IPS DF 6.9 (cell line): ENCODE results near the gene CRYBG1.
"Not testable (repeated sequence)": the region's sequence is repeated elsewhere in the genome, so short reads cannot be mapped to it uniquely, and the experiment has no call there.

Experiments used
- DNase-seq: peaks from one replicate; pipeline ENCODE4 v3.0.0-alpha.2; 2013; ENCODE audit warnings: low read depth, low spot score
- H3K27ac ChIP-seq: one replicate; pipeline ENCODE4 v1.5.1; 2013; ENCODE audit warnings: low read length, control low read depth
- H3K27me3 ChIP-seq: 2 replicates; pipeline ENCODE4 v1.6.1; 2013; ENCODE audit warnings: mild to moderate bottlenecking, low read length; ENCODE audit not compliant: control insufficient read depth, insufficient read depth
- H3K36me3 ChIP-seq: 2 replicates; pipeline ENCODE4 v1.6.1; 2013; ENCODE audit warnings: low read length; ENCODE audit not compliant: control insufficient read depth, insufficient read depth
- H3K4me1 ChIP-seq: 2 replicates; pipeline ENCODE4 v1.6.1; 2013; ENCODE audit warnings: low read length; ENCODE audit not compliant: control insufficient read depth, insufficient read depth
- H3K4me3 ChIP-seq: 2 replicates; pipeline ENCODE4 v1.5.1; 2013; ENCODE audit warnings: mild to moderate bottlenecking, low read length
- H3K9me3 ChIP-seq: 2 replicates; pipeline ENCODE4 v1.6.1; 2013; ENCODE audit warnings: low read length, inconsistent platforms; ENCODE audit not compliant: control insufficient read depth, insufficient read depth
- WGBS: extraction: QIAGEN DNeasy Blood & Tissue Kit; methylation state at CpG from one replicate; pipeline ENCODE4 v1.1.7; 2013; ENCODE audit warnings: mixed read lengths, missing lambda C conversion rate; ENCODE audit not compliant: insufficient read length, insufficient coverage; 5-methylcytosine and 5-hydroxymethylcytosine counted together

The CRYBG1 gene

DNA sequence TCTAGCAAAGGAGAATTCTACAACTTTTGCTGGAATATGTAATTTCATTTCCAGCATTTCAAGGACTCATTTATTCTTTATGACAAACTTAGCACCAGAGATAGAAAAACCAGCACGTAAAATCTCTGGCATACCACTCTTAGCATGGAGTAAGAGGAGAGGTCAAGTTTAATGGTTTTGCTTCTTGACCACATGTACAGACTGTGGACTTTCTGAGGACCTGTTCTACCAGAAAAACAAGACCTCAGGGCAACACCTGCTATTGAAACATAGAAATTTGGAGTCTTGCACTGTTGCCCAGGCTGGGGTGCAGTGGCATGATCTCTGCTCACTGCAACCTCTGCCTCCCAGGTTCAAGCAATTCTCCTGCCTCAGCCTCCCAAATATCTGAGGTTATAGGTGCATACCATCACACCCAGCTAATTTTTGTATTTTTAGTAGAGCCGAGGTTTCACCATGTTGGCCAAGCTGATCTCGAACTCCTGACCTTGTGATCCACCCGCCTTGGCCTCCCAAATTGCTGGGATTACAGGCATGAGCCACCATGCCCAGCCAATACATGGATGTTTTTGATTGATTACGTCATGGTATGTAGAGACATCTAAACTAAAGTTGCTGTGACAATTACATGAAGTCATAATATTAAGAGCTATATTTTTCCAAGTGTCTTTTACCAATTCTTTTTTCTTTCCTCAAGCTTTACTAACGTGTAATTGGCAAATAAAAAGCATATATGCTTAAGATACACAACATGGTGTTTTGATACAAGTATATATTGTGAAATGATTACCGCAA, 36.1 kb downstream of the CRYBG1 start:
- Histone ChIP-seq H3K27ac (no peak overlapping the region), H3K36me3 (no peaks in the 10 kb centered on the region), H3K9me3 (no peaks in the 10 kb centered on the region), H3K4me3 (no peak overlapping the region), H3K4me1 (no peaks in the 10 kb centered on the region), H3K27me3 (no peaks in the 10 kb centered on the region)
- WGBS = no CpG with 5 or more reads among the region's 7 CpGs
- no peak for DNase-seq

DNA sequence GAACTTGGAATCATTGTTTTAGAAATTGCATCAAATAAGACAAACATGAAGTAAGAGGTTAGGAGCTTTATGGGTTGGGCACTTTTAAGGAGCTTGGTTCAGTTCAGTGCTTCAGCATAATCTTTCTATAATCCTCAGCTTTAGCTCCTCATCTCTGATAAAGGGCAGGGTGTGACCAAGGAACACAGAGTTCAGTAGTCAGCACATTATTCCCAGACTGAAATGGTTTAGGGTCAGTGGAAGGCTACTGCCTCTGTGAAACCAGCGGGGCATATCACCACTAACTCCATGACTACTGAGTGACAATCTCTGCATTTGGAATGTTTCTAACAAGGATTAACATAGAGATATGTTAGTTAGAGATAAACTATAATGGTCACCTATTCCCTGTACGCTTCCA, 36.9 kb downstream of the CRYBG1 start:
- no peaks in the 10 kb centered on the region for H3K4me1 ChIP-seq
- H3K36me3 ChIP-seq = no peaks in the 10 kb centered on the region
- H3K27ac ChIP-seq = no peak overlapping the region
- H3K9me3 ChIP-seq = no peaks in the 10 kb centered on the region
- no peak for DNase-seq
- no peaks in the 10 kb centered on the region for H3K27me3 ChIP-seq
- WGBS = no CpG with 5 or more reads among the region's 2 CpGs
- H3K4me3 ChIP-seq = no peak overlapping the region

DNA sequence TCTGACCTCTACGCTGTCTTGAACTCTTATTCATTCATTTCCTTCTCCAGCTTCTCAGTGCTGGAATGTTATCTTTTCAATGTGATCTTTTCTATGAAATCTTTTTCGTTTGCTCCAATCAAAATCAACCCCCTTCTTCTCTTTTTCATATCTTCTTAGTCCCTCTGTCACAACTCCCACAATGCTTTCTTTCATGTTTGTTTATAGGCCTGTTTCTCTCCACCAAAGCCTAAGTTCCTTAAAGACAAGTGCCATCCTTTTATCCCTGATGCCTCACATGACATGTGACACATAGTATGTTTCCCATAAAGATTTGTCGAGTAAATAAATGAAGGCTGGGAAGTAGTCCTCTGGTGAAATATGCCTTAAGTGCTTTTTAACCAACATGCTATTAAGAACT, 38.1 kb downstream of the CRYBG1 start:
- Histone ChIP-seq H3K4me3 (no peak overlapping the region), H3K9me3 (no peaks in the 10 kb centered on the region), H3K27me3 (no peaks in the 10 kb centered on the region), H3K4me1 (no peaks in the 10 kb centered on the region), H3K36me3 (no peaks in the 10 kb centered on the region), H3K27ac (no peak overlapping the region)
- no peak for DNase-seq
- WGBS = 100% methylated on average over 1 of the region's 3 CpGs

DNA sequence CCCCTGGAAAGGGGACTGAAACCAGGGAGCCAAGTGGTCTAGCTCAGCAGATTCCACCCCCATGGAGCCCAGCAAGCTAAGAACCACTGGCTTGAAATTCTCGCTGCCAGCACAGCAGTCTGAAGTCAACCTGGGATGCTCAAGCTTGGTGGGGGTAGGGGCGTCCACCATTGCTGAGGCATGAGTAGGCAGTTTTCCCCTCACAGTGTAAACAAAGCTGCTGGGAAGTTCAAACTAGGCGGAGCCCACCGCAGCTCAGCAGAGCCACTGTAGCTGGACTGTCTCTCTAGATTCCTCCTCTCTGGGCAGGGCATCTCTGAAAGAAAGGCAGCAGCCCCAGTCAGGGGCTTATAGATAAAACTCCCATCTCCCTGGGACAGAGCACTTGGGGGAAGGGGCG, 44.5 kb downstream of the CRYBG1 start:
- H3K36me3 ChIP-seq, H3K27me3 ChIP-seq, H3K9me3 ChIP-seq, H3K4me3 ChIP-seq, H3K27ac ChIP-seq, H3K4me1 ChIP-seq, DNase-seq: not testable (repeated sequence)
- WGBS = no CpG with 5 or more reads among the region's 5 CpGs

DNA sequence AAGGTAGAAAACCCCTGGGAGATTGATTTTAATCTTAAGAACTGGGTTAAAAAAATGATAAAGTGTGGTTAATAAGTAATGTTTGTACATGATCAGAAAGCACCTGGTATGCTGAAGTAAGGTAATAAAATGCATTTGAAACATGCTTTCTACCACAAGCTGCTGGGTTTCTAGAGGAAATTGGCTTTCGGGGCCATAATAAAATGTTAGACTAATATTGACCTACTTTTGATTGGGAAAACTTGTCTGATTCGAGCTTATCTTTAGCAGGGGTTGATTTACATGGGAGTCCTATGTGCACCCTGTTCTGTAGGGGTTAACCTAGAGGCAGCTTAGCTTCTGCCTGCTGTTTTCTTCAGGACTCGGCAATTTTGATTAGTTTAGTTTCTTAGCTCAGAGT, 50.5 kb downstream of the CRYBG1 start:
- no peak for DNase-seq
- Histone ChIP-seq H3K4me1 (no peaks in the 10 kb centered on the region), H3K27ac (no peak overlapping the region), H3K36me3 (no peaks in the 10 kb centered on the region), H3K4me3 (no peak overlapping the region), H3K27me3 (no peaks in the 10 kb centered on the region), H3K9me3 (no peaks in the 10 kb centered on the region)
- WGBS = no CpG with 5 or more reads among the region's 3 CpGs

DNA sequence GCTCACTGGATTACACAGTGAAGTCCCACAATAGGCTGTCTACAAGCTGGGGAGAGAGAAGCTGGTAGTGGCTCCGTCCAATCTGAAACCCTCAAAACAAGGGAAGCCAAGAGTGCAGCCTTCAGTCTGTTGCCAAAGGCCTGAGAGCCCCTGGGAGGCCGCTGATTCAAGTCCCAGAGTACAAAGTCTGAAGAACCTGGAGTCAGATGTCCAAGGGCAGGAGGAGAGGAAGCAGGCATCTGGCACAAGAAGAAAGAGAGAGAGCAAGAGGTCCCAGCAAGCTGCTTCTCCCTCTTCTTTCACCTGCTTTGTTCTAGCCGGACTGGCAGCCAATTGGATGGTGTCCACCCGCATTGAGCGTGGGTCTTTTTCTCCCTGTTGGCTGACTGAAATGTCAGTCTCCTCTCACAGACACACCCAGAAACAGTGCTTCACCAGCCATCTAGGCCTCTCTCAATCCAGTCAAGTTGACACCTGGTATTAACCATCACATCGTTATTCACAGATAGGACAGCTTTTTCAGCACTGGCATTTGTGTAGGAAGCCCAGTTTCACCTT, 51.2 kb downstream of the CRYBG1 start:
- WGBS = no CpG with 5 or more reads among the region's 6 CpGs
- H3K27me3 ChIP-seq = no peaks in the 10 kb centered on the region
- H3K4me3 ChIP-seq = no peak overlapping the region
- no peaks in the 10 kb centered on the region for H3K4me1 ChIP-seq
- no peak for DNase-seq
- no peaks in the 10 kb centered on the region for H3K36me3 ChIP-seq
- no peak overlapping the region for H3K27ac ChIP-seq
- H3K9me3 ChIP-seq = no peaks in the 10 kb centered on the region

DNA sequence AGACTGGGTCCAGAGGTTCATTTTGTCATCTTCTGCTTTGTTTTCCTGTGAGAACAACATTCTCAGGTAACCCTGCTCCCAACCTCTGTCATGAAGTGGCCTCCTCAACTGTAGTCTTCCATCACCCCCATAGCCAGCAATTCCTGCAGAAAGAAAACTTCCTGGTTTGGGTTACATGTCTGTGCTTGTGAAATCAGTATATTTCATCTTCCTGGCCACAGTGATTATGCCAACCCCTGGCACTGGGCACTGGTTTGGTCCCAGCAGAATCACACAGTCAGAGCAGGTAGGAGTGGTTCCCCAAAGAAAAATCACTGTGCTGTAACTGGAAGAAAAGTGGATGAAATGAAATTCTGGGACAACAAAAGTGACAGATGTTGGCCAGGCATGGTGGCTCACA, 52.5 kb downstream of the CRYBG1 start:
- no peak overlapping the region for H3K27ac ChIP-seq
- no peak for DNase-seq
- no peak overlapping the region for H3K4me3 ChIP-seq
- H3K4me1 ChIP-seq = no peaks in the 10 kb centered on the region
- no peaks in the 10 kb centered on the region for H3K27me3 ChIP-seq
- H3K36me3 ChIP-seq = no peaks in the 10 kb centered on the region
- H3K9me3 ChIP-seq = no peaks in the 10 kb centered on the region

DNA sequence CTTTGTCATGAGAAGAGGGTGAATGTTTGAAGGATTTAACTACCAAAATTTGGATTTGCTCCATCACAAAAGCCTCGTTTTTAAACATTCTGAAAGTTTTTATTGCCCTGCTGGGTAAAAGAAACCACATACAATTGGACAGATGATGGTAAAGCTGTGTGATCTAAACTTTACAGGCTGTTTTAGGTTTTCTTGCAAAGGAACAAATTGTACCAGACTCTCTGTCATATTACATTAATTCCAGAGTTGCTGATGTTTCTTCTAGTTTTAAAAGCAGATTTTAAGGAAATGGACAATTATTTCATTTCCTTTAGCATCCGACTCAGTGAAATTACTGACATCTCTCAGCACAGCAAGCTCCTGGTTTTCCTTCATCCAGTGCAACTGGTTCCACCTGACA, 53.2 kb downstream of the CRYBG1 start:
- no peak for DNase-seq
- Histone ChIP-seq H3K36me3 (no peaks in the 10 kb centered on the region), H3K27me3 (no peaks in the 10 kb centered on the region), H3K27ac (no peak overlapping the region), H3K4me3 (no peak overlapping the region), H3K9me3 (no peaks in the 10 kb centered on the region), H3K4me1 (no peaks in the 10 kb centered on the region)
- WGBS = no CpG with 5 or more reads among the region's 2 CpGs

DNA sequence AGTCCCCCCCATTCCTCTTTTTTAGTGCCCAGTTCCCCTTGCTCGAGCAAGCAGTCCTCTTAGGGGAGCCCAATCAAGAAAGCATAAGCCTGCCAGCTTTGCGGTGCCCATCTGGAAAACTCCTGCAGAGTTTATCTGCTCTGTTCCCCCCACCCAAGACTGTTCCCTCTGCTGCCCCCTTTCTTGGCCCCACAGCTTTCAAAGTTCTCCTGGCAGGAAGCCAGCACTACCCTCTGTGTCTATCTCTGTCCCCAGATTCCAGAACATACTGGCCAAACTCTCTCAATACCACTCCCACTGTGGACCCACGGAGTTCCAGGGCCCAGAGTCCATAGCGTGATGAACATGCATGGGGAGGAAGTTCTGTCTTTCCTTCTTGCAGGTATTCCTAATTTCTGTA, 55.4 kb downstream of the CRYBG1 start:
- DNase-seq = no peak
- Histone ChIP-seq H3K4me1 (no peaks in the 10 kb centered on the region), H3K27ac (no peak overlapping the region), H3K9me3 (no peaks in the 10 kb centered on the region), H3K36me3 (no peaks in the 10 kb centered on the region), H3K4me3 (no peak overlapping the region), H3K27me3 (no peaks in the 10 kb centered on the region)
- no CpG with 5 or more reads among the region's 4 CpGs for WGBS

DNA sequence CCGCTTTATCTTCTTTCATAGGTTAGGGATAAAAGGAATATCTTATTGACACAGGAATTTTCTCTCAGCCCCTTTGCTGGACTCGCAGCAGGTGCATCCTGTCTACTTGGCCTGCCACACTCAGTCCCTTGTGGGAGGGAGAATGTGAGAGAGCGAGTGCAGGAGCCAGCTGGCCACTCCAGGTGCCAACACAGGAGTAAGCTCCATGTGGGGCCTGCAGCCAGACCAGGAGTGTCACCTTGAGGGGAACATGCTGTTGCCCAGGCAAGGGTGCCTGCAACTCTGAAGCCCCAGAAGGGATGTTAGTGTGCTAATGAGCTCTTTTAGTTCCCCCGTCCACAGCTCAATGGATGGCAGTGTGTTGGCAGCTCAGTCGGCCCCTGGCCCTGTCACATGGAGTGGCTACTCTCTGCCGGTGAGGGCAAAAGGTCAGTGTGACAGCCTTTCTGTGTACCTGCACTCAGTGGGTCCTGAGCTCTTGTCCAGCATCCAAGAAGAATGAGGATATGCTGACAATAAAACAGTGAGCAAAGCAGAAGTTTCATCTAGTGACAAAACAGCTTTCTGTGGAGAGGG, 57.1 kb downstream of the CRYBG1 start:
- H3K9me3 ChIP-seq = no peaks in the 10 kb centered on the region
- H3K27me3 ChIP-seq = no peaks in the 10 kb centered on the region
- WGBS = no CpG with 5 or more reads among the region's 6 CpGs
- H3K4me3 ChIP-seq = no peak overlapping the region
- H3K4me1 ChIP-seq = no peaks in the 10 kb centered on the region
- no peaks in the 10 kb centered on the region for H3K36me3 ChIP-seq
- DNase-seq = no peak
- no peak overlapping the region for H3K27ac ChIP-seq
